ENCODE measurements around the gene TMEM126A.
"Not testable (repeated sequence)": the region's sequence is repeated elsewhere in the genome, so short reads cannot be mapped to it uniquely, and the experiment has no call there.

Gene TMEM126A

DNA sequence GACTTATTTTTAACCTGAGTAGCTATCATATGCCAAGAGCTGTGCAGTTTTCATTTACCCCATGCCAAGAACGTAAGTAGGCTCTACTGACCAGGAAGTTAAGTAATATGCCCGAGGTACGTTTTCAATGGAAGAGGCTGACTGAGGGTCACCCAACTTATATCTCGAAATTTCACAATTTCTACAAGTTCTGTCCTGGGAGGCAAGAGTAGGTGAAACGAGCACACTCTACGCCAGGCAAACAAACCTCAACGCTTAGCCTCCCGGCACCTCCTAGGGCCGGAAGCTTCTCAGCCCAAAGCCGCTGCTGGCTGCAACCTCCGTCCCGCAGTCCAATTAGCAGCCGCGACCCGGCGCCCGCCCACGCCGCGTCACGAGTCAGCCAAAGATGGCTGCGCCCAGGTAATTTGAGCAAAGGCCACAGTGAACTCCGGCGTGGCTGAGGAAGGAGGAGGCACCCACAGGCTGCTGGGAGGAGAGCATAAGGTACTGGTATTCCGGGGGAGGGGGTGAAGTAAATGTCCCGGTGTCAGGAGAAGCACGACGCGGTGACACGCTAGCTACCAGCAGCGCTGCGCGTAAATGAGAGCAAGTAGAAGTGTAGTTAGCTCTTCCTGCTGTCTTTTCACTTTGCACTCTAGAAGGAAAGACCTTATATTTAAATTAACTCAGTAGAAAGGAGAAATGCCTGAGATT is at the start of gene TMEM126A:
TSS of gene TMEM126A (plus strand) at position 364 of the 696 bp plus-strand sequence. CDS start 2,289 bp downstream, outside the sequence.
- ChIA-PET CTCF (interaction anchor here (0.7 to 1.4 kb wide), 2 partner anchors 20 to 413 kb away, joined by 3 read pairs; partner anchors contain the start of gene TMEM126B), POLR2A (interaction anchor here (0.6 to 3.9 kb wide), 10 partner anchors 9 to 42 kb away, joined by 3 to 41 read pairs (median 6); partner anchors contain the start of genes CREBZF, DLG2 and TMEM126B)
- DNase-seq (ENCODE audit: extremely low spot score) = peak; percentile 85
- TF ChIP-seq FOXM1 (IDR thresholded peaks at IDR 0.05; ENCODE audit: borderline replicate concordance) = no peak
- no peak for TF ChIP-seq SP1 (IDR thresholded peaks at IDR 0.05)
- no peak for TF ChIP-seq PKNOX1 (IDR thresholded peaks at IDR 0.05)
- TF ChIP-seq ARNT (IDR thresholded peaks at IDR 0.05) = no peak
- TF ChIP-seq ELF4 (IDR thresholded peaks at IDR 0.05) = peak; percentile 40; the same call in 1 of the 2 replicates

GRCh38 chr11:85599083-85599482 is 48.7 kb upstream of the TMEM126A start:
- ChIA-PET CTCF (no interaction called here), POLR2A (interaction anchor here (0.7 kb wide), 1 partner anchor 17 kb away, joined by 3 read pairs; no protein-coding TSS in a partner anchor)
- no peak for DNase-seq (ENCODE audit: extremely low spot score)
- TF ChIP-seq FOXM1 (IDR thresholded peaks at IDR 0.05; ENCODE audit: borderline replicate concordance) (no peak), BHLHE40 (IDR thresholded peaks at IDR 0.05; ENCODE audit: borderline replicate concordance) (no peak), ARNT (IDR thresholded peaks at IDR 0.05) (no peak), LEF1 (IDR thresholded peaks at IDR 0.05; ENCODE audit: borderline replicate concordance) (no peak), FOXA1 (IDR thresholded peaks at IDR 0.05) (no peak), SP1 (IDR thresholded peaks at IDR 0.05) (no peak), ELF4 (IDR thresholded peaks at IDR 0.05) (no peak), HDGF (IDR thresholded peaks at IDR 0.05; ENCODE audit: borderline replicate concordance) (no peak)

GRCh38 chr11:85602526-85603213 is 45.1 kb upstream of the TMEM126A start:
- CTCF ChIA-PET = no interaction called here
- no peak for DNase-seq (ENCODE audit: extremely low spot score)

GRCh38 chr11:85603220-85603619 is 44.5 kb upstream of the TMEM126A start:
- no peak for DNase-seq (ENCODE audit: extremely low spot score)
- ChIA-PET POLR2A (no interaction called here), CTCF (no interaction called here)
- TF ChIP-seq NFRKB (IDR thresholded peaks at IDR 0.05) (no peak), ELF4 (IDR thresholded peaks at IDR 0.05) (no peak), FOXK2 (IDR thresholded peaks at IDR 0.05) (no peak), FOXM1 (IDR thresholded peaks at IDR 0.05; ENCODE audit: borderline replicate concordance) (no peak), CTBP1 (IDR thresholded peaks at IDR 0.05; ENCODE audit: borderline replicate concordance) (no peak), HDGF (IDR thresholded peaks at IDR 0.05; ENCODE audit: borderline replicate concordance) (no peak)

More at GRCh38 chr11:85602526-85603213, 45.1 kb upstream of the TMEM126A start:
- no peak for TF ChIP-seq NFRKB (IDR thresholded peaks at IDR 0.05)
- no peak for TF ChIP-seq PKNOX1 (IDR thresholded peaks at IDR 0.05)
- TF ChIP-seq LEF1 (IDR thresholded peaks at IDR 0.05; ENCODE audit: borderline replicate concordance) = no peak
- TF ChIP-seq HDGF (IDR thresholded peaks at IDR 0.05; ENCODE audit: borderline replicate concordance) = no peak
- no peak for TF ChIP-seq ARNT (IDR thresholded peaks at IDR 0.05)
- TF ChIP-seq FOXA1 (IDR thresholded peaks at IDR 0.05) = no peak
- no peak for TF ChIP-seq BHLHE40 (IDR thresholded peaks at IDR 0.05; ENCODE audit: borderline replicate concordance)
- TF ChIP-seq SP1 (IDR thresholded peaks at IDR 0.05) = no peak
- no peak for TF ChIP-seq ZNF384 (IDR thresholded peaks at IDR 0.05)
- no peak for TF ChIP-seq L3MBTL2 (conservative IDR thresholded peaks at IDR 0.05)
- TF ChIP-seq CTBP1 (IDR thresholded peaks at IDR 0.05; ENCODE audit: borderline replicate concordance) = no peak
- POLR2A ChIA-PET = no interaction called here

GRCh38 chr11:85606237-85606636 is 41.5 kb upstream of the TMEM126A start:
- DNase-seq (ENCODE audit: extremely low spot score); CTCF ChIA-PET: not testable (repeated sequence)
- POLR2A ChIA-PET = interaction anchor here (0.7 kb wide), 1 partner anchor 42 kb away, joined by 3 read pairs; the partner anchor contains the start of gene TMEM126A

DNA sequence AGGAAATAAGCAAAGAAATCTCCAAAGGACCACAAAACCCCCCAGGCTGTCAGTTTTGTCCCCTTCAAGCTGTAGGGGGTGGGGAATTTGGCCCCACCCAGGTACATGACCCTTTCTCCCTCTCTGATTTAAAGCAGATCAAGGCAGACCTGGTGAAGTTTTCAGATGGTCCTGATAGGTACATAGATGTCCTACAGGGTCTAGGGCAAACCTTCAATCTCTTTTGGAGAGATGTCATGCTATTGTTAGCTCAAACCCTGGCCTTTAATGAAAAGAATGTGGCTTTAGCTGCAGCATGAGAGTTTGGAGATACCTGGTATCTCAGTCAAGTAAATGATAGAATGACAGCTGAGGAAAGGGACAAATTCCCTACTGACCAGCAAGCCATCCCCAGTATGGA is 39.1 kb upstream of the TMEM126A start:
- CTCF ChIA-PET, POLR2A ChIA-PET: not testable (repeated sequence)

GRCh38 chr11:85609286-85609685 is 38.5 kb upstream of the TMEM126A start:
- CTCF ChIA-PET; POLR2A ChIA-PET; DNase-seq (ENCODE audit: extremely low spot score): not testable (repeated sequence)

More for the DNA sequence above, 39.1 kb upstream of the TMEM126A start:
- DNase-seq (ENCODE audit: extremely low spot score) = not testable (repeated sequence)

- DNase-seq (ENCODE audit: extremely low spot score); POLR2A ChIA-PET; CTCF ChIA-PET: not testable (repeated sequence)
These were observed 36.1 kb upstream of the TMEM126A start for GRCh38 chr11:85611643-85612042.
